Activated CD4-positive, CD25-positive, alpha-beta regulatory T cell (primary cell): ENCODE data around the gene NUP50.

ENCODE experiments used
- DNase-seq, 4 experiments: peaks; one replicate each; lab custom pipeline; 2025; lab: John Stamatoyannopoulos, UW

NUP50 gene

DNA sequence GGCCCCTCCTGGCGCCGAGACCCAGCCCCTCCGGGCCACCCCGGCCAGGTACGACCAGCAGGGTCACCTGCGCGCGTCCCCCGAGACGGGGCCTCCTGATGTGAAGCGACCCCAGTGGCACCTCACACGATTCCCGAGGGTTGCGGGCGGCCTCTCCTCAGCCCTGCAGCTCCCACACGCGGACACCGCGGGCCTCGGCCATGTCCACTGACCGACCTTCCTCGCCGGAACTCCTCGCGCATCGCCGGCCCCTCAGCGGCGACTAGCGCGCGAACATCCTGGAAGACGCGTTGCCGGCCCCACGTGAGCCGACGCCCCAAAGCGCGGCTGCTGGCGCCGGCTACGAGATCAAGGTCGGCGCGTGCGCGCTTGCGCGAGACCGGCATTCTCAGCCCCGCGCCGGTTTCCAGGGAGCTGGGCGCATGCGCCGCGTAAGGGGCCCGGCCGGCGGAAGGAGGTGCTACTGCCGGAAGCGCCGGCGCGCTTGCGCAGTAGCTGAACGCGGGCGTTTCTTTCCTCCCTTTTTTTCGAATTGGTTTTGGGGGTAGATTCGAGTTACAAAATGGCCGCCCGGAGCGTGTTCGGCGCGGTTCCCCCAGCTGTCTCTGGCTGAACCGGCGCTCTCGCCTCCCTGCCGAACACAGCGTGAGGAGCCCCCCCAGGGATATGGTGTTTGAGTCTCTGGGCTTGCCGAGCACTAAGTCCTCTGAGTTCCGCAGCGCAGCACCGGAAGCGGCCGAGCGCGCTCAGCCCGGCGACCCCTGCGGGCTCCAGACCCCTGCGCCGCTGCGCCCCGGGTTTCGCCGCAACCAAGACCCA lies at the start of gene NUP50:
Gene NUP50 (plus strand): TSS at position 475 of the 819 bp plus-strand sequence. CDS start 4,253 bp downstream, outside the sequence.
- DNase-seq: peak; percentile 83 to 94 (median 90)

DNA sequence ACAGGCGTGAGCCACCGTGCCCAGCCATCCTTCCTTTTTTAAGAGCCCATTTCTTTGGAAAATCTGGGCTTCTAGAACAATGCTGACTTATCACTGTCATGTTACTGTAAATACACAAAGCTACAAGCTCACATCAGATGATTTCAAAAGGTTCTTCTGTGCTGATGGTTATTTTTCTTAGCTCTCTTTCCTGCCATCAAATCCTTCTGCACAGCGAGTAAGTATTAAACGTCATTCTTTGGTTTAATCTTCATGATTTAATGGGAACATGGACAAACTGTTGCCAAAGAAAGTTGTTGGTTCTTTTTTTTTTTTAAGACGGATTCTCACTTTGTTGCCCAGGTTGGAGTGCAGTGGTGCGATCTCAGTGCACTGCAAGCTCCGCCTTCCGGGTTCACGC lies 43.3 kb upstream of the NUP50 start:
- DNase-seq: no peak

- no peak for DNase-seq
Measured at GRCh38 chr22:45120931-45121330, 42.8 kb upstream of the NUP50 start.

- no peak for DNase-seq
Measured at GRCh38 chr22:45124176-45124847, 39.4 kb upstream of the NUP50 start.

- DNase-seq: no peak
Measured at GRCh38 chr22:45125188-45125587, 38.5 kb upstream of the NUP50 start.

DNA sequence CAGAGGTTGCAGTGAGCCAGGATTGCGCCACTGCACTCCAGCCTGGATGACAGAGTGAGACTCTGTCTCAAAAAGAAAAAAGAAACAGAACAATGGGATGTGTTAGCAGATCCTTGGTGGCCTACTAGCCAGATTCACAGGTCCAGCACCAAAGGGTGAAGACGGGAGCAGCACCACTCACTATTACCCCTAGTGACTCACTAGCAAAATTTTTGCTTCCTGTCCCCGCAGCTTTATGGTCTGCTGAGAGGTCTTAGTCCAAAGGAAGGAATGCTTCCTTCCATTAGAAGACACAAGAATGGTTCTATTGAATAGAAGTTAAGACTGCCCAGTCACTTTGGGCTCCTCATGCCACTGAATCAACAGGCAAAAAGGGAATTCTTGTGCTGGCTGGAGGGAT lies 35.9 kb upstream of the NUP50 start:
- no peak for DNase-seq

DNA sequence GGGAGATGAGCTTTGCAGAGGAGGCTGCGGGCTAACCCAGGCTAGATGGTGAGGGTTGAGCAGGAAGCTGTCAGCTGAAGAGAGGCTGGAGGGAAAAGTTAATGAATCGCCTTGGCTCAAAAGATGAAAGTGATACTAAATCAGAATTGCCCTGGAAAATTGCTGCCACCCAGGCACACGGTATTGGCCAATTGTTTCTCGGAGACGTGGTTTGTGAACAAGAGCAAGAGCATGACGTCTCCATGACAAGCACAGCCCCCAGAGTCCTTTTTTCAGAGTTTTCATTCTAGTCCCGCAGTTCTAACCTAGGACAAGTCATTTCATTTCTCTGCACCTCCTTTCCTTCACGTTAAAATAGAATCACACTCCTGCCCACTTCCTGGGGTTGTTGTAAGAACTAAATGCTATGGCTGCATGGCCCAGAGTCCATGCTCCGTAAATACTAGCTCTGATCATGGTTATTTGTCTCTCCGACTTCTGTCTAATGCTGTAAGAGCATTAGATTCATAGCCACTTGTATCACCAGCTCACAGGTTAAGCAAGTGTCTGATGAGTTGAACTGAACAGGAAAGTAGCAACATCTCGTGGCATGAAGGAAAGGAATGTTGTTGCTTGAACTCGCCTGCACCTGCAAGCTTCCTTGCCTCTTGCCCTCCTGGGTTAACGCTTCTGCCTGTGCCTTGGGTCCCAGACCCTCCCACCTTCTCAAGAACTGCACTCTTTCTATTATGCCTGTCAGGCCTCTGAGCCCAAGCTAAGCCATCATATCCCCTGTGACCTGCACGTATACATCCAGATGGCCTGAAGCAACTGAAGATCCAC lies 33.8 kb upstream of the NUP50 start:
- DNase-seq: no peak

DNA sequence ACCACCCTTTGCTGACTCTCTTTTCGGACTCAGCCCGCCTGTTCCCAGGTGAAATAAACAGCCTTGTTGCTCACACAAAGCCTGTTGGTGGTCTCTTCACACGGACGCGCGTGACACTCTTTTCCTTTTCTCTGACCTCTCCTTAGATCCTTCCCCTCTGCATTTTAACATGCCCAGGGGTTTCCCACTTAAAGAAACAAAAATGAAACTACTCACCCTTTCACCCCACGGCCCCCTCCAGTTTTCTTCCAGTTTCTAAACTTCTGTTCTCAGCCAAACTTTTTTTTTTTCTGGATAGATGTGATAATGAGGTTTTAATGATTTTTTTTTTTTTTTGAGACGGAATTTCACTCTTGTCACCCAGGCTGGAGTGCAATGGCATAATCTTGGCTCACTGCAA lies 32.8 kb upstream of the NUP50 start:
- no peak for DNase-seq

DNA sequence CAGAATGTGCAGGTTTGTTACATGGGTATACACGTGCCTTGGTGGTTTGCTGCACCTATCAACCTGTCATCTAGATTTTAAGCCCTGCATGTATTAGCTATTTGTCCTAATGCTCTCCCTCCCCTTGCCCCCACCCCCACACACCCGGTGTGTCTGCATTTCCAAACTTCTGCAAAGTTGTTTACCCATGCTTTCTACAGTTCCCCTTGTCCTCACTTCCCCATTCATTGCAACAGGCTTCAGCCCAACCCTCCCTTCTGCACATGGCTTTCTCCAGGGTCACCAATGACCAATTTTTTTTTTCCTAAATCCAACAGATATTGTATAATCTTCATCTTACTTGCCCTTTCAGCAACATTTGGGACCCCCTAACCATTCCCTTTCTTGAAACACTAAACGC lies 32.0 kb upstream of the NUP50 start:
- DNase-seq: no peak

DNA sequence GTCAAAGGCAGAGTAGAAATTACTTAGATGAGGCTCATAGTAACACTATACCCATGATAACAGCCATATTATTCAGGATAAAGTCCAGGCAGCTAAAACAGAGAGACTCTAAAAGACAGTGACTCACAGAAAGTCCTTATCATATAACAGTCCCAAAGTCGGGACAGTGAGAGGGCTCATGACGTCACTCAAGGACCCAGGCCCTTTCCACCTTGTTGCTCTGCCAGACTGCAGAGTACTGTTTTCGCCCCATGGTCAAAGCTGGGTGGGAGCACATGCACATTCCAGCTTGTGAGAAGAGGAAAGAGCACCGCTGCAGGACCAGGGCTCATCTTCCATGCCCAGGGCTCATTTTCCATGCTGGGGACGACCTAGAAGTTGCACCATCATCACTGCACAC lies 29.4 kb upstream of the NUP50 start:
- DNase-seq: no peak

GRCh38 chr22:45136594-45136993 lies 27.1 kb upstream of the NUP50 start:
- DNase-seq: no peak

DNA sequence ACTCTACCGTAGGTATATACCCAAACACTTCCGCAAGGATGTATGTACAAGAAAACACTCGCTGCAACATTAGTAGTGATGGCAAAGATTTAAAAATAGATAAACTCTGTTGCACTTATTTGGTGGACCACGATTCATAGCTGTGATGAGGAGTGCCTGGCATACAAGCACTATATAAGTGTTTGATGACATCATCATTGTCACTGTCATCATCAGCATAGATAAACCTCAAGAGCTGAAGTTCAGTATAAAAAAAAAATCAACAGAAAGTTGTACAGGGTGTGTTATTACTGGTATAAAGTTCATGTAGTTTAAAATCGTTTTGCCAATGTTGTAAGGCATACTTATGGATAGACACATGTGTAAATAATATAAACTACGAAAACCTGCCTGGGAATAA lies 24.0 kb upstream of the NUP50 start:
- DNase-seq: no peak

- no peak for DNase-seq
Measured at GRCh38 chr22:45142376-45142775, 21.3 kb upstream of the NUP50 start.

DNA sequence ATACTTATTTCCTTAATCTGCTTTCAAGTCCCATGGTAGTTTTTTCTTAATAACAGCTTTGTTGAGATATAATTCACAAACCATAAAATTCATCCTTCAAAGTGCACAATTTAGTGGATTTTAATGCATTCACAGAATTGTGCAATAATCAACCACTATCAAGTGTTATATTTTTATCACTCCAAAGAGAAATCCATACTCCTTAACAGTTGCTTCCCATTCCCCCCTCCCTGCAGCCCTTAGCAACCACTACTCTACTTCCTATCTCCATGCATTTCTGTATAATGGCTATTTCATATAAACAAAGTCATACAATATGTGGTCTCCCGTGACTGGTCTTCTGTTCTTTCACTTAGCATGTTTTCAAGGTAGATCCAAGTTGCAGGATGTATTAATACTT lies 18.8 kb upstream of the NUP50 start:
- no peak for DNase-seq

DNA sequence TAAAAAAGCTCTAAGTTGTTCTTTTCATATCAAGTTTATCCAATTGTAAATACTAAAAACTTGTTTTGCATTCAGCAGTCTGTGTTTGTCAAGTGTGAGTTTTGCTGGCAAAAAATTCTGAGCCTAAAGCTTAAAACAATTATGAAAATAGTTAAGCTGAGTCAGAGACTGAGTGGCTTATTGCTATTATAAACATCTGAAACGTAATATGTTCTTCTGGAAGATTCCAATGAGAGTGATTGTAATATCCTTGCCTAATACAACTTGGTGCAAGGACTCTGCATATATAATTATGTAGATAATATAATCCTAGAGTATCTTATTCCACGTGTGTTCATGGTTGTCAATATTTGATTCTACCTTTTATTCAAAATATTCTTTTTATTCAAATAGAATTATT lies 14.1 kb upstream of the NUP50 start:
- DNase-seq: no peak

DNA sequence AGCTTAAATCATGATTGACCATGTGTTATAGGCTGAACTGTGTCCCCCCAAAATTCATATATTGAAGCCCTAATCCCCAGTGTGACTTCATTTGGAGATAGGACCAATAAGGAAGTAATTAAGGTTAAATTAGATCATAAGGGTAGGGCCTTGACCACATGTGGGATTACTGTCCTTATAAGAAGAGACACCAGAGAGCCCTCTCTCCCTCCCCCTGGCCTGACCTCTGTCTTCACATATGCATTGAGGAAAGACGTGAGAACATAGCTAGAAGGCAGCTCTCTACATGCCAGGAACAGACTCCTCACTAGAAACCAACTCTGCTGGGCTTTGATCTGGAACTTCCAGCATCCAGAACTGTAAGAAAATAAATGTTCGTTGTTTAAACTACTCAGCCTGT lies 13.6 kb upstream of the NUP50 start:
- no peak for DNase-seq

GRCh38 chr22:45151503-45151902 lies 12.2 kb upstream of the NUP50 start:
- DNase-seq: no peak

- DNase-seq: no peak
Measured at GRCh38 chr22:45154383-45154782, 9.3 kb upstream of the NUP50 start.

- no peak for DNase-seq
Measured at GRCh38 chr22:45155050-45155840, 8.5 kb upstream of the NUP50 start.

GRCh38 chr22:45157907-45158306 lies 5.8 kb upstream of the NUP50 start:
- no peak for DNase-seq

DNA sequence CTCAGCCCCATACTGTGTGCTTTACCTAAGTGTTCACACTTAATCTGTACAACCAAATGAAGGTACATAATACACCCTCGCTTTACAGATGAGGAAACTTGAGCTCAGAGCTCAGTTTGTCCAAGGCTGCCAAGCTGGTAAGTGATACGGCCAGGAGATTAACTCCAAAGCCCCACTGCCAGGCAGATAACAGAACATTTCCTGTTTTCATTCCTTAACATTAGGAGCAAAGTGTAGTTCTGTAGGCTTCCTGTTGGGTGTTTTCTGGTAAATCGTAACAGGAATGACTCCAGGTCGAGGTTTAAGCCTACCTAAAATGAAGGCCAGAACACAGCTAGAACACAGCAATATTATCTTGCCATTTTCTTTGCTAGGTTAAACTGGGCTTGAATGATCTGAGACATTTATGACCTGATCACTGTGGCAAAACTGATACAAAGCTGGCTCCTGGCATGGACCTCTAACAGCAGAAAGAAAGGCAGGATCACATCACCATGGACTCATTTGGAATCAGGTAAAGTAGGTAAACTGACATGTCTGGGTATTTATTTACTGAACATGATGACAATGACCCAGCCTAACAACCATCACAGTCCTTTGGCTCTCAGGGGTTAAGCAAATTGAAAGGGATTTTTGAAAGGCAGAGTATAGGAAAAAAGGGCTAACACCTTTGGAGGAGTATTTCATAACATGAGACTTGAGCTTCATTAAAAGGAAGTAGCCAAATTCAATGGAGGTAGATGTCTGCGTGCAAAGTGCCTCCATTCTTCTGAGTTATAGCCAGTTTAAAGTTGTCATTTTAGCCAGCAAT lies 3.9 kb upstream of the NUP50 start:
- DNase-seq: no peak
